Body of pancreas (tissue), 4 donors: ENCODE data around the gene TBK1. TPM values are rescaled to one million over a fixed set of nuclear protein-coding genes. Genes with fewer than 3 reads are reported as not detected.
A peak's percentile ranks its signal among the peaks of the same experiment; 100 is the strongest.

Source experiments
- ATAC-seq: fragments of 150-250 bp; one replicate; pipeline ENCODE4 v1.9.1; 2016
- DNase-seq, 4 donors: peaks; one replicate each; pipeline ENCODE4 v3.0.0-alpha.2; 2019
- H3K27ac ChIP-seq, 4 donors: fragments of 200-600 bp; sonication (generic); 1 replicate in 3 of 4; 2 replicates in 1 of 4; pipeline versions ENCODE4 v1.5.1 to v1.6.1; 2016 to 2019; ENCODE audit warnings: mild to moderate bottlenecking in 1 of 4, mixed read lengths in 1 of 4, moderate library complexity in 1 of 4
- H3K27me3 ChIP-seq, 2 donors: fragments of 200-600 bp; sonication (generic); one replicate each; pipeline ENCODE4 v1.6.0; 2016; ENCODE audit warnings: mild to moderate bottlenecking in 1 of 2
- H3K36me3 ChIP-seq, 2 donors: fragments of 200-600 bp; sonication (generic); replicated peaks in 1 of 2; 2 replicates each; pipeline ENCODE4 v1.5.1; 2016; ENCODE audit warnings: low read depth in 2 of 2; ENCODE audit not compliant: insufficient read depth in 1 of 2
- H3K4me1 ChIP-seq: fragments of 200-600 bp; sonication (generic); one replicate; pipeline ENCODE4 v1.6.0; 2016
- H3K4me3 ChIP-seq, 2 donors: fragments of 200-600 bp; sonication (generic); 1 replicate in 1 of 2; 2 replicates in 1 of 2; pipeline ENCODE4 v1.5.1; 2016 to 2019
- H3K9me3 ChIP-seq, 3 donors: fragments of 200-600 bp; sonication (generic); 1 replicate in 2 of 3; 2 replicates in 1 of 3; pipeline ENCODE4 v1.5.1; 2016
- CTCF ChIP-seq, 7 experiments: fragments of 450-650 bp in 4 of 7; fragments of 200-600 bp in 3 of 7; sonication (generic) in 3 of 7; IDR thresholded peaks; one replicate each; pipeline ENCODE4 v1.5.1; 2016 to 2019; ENCODE audit warnings: antibody characterized with exemption in 7 of 7
- POLR2A ChIP-seq, 3 donors: fragments of 450-650 bp; IDR thresholded peaks; one replicate each; pipeline ENCODE4 v1.6.1; 2016; ENCODE audit warnings: antibody characterized with exemption in 3 of 3, mild to moderate bottlenecking in 2 of 3
- WGBS, 2 donors: methylation state at CpG; one replicate each; pipeline ENCODE4 v1.1.5; 2017; 5-methylcytosine and 5-hydroxymethylcytosine counted together
- intact Hi-C: fragments of 100-400 bp; cut with DNase I; formaldehyde crosslinking; loops from one replicate; pipeline ENCODE4 v1.15.1; 2023
- total RNA-seq, 2 donors: library from RNA; depleted of rRNA; stranded (reverse); fragments of >200 nt; gene quantifications; one replicate each; pipeline ENCODE4 v1.1.0, GENCODE V29; 2016

TBK1 gene
- 10 to 100 TPM; 11.2 to 14.8 TPM for total RNA-seq

GRCh38 chr12:64451687-64452558 lies at the start of gene TBK1:
TSS of gene TBK1 (plus strand) at chr12:64452120. CDS start at chr12:64455871, 3,751 bp downstream.
- Histone ChIP-seq H3K9me3 (no peaks in the 10 kb centered on the region), H3K4me3 (peak within 1 kb of the TSS; percentile 86 to 97), H3K27me3 (no peaks in the 10 kb centered on the region), H3K36me3 (peaks cover 0 to 6% of the 10 kb centered on the region in 2 donors), H3K4me1 (peaks cover 8% of the 10 kb centered on the region), H3K27ac (peak within 1 kb of the TSS; percentile 76 to 96 (median 90))
- intact Hi-C loops = no loop called here
- peak; percentile 68 to 87 (median 70) for TF ChIP-seq POLR2A (IDR thresholded peaks at IDR 0.05)
- peak in 1 of 7 experiments; percentile 26 for TF ChIP-seq CTCF (IDR thresholded peaks at IDR 0.05)
- DNase-seq (peak; percentile 90 to 95 (median 92)), ATAC-seq (peak; percentile 97)
- WGBS, 2 donors = 0% methylated on average over 43 to 57 of the region's 94 CpGs

- no peak for ATAC-seq
- no peak for DNase-seq
- no peak for TF ChIP-seq CTCF (IDR thresholded peaks at IDR 0.05)
- TF ChIP-seq POLR2A (IDR thresholded peaks at IDR 0.05) = no peak
- H3K4me3 ChIP-seq = no peak overlapping the region
- H3K36me3 ChIP-seq = no peaks in the 10 kb centered on the region
- WGBS, 2 donors = 88 to 90% methylated on average over 5 of the region's 5 CpGs
- intact Hi-C loops = no loop called here
- no peaks in the 10 kb centered on the region for H3K9me3 ChIP-seq
- no peak overlapping the region for H3K27ac ChIP-seq
- H3K27me3 ChIP-seq = no peaks in the 10 kb centered on the region
- peaks cover 22% of the 10 kb centered on the region for H3K4me1 ChIP-seq
Measured at GRCh38 chr12:64402181-64402580, 49.7 kb upstream of the TBK1 start.

GRCh38 chr12:64403707-64404469 lies 48.0 kb upstream of the TBK1 start, which contains the start of gene XPOT:
TSS of gene XPOT (plus strand) at chr12:64404392. CDS start at chr12:64410036, 5,644 bp downstream.
- H3K36me3 ChIP-seq = no peaks in the 10 kb centered on the region
- 11 to 33% methylated on average over 21 to 60 of the region's 60 CpGs for WGBS, 2 donors
- peak within 1 kb of the TSS; percentile 97 to 99 (median 98) for H3K27ac ChIP-seq
- TF ChIP-seq CTCF (IDR thresholded peaks at IDR 0.05) (peak in 1 of 7 experiments; percentile 30), POLR2A (IDR thresholded peaks at IDR 0.05) (peak in 2 of 3 donors; percentile 69 to 80)
- DNase-seq = peak; percentile 95 to 96 (median 96)
- no peaks in the 10 kb centered on the region for H3K27me3 ChIP-seq
- H3K4me1 ChIP-seq = peaks cover 35% of the 10 kb centered on the region
- ATAC-seq = peak; percentile 95
- intact Hi-C loops = no loop called here
- H3K9me3 ChIP-seq = no peaks in the 10 kb centered on the region
- H3K4me3 ChIP-seq = peak within 1 kb of the TSS; percentile 60 to 76

GRCh38 chr12:64404470-64405256 lies 47.3 kb upstream of the TBK1 start:
- Histone ChIP-seq H3K4me1 (peaks cover 38% of the 10 kb centered on the region), H3K4me3 (peak overlapping the region; percentile 60 to 76), H3K36me3 (no peaks in the 10 kb centered on the region), H3K9me3 (no peaks in the 10 kb centered on the region), H3K27ac (peak overlapping the region; percentile 97 to 99 (median 98)), H3K27me3 (no peaks in the 10 kb centered on the region)
- ATAC-seq (peak; percentile 54), DNase-seq (peak; percentile 54 to 71 (median 61))
- TF ChIP-seq CTCF (IDR thresholded peaks at IDR 0.05) = no peak
- TF ChIP-seq POLR2A (IDR thresholded peaks at IDR 0.05) = peak; percentile 80 to 88 (median 87)
- intact Hi-C loops = no loop called here
- 0 to 1% methylated on average over 23 to 67 of the region's 78 CpGs for WGBS, 2 donors
